SU-DHL-6 (cell line): Measurements from ENCODE around the gene C1GALT1.

Experiments
- H2AFZ ChIP-seq: fragments of 200-600 bp; sonication (generic); 2 replicates; pipeline ENCODE4 v1.6.1; 2014; ENCODE audit warnings: low read depth, mild to moderate bottlenecking, moderate library complexity, mixed read lengths, antibody characterized with exemption, low read length; ENCODE audit not compliant: severe bottlenecking
- H3F3A ChIP-seq: fragments of 200-600 bp; shearing (Covaris generic); 2 replicates; pipeline ENCODE4 v1.6.0; 2016; ENCODE audit warnings: antibody characterized with exemption, mild to moderate bottlenecking; ENCODE audit not compliant: insufficient read depth
- H3K27ac ChIP-seq: fragments of 200-600 bp; sonication (generic); 2 replicates; pipeline ENCODE4 v1.5.1; 2016; ENCODE audit warnings: low read depth, mild to moderate bottlenecking, low read length, moderate library complexity, mixed read lengths
- H3K27me3 ChIP-seq: fragments of 200-600 bp; sonication (generic), shearing (Covaris generic); 2 replicates; pipeline ENCODE4 v1.6.0; 2014; ENCODE audit warnings: mild to moderate bottlenecking, low read length
- H3K36me3 ChIP-seq: fragments of 200-600 bp; sonication (generic); 2 replicates; pipeline ENCODE4 v1.6.1; 2014; ENCODE audit warnings: mild to moderate bottlenecking, low read length, mixed read lengths
- H3K4me2 ChIP-seq: fragments of 300-600, 200-600 bp; shearing (Covaris generic), sonication (generic); 2 replicates; pipeline ENCODE4 v1.6.0; 2014; ENCODE audit warnings: low read length, low read depth, mild to moderate bottlenecking; ENCODE audit not compliant: poor library complexity, severe bottlenecking
- H3K4me3 ChIP-seq: fragments of 200-600 bp; sonication (generic); 2 replicates; pipeline ENCODE4 v1.5.1; 2014; ENCODE audit warnings: antibody characterized with exemption, low read length, mild to moderate bottlenecking, mixed read lengths; ENCODE audit not compliant: insufficient read depth, poor library complexity, severe bottlenecking
- H3K79me2 ChIP-seq: fragments of 200-600 bp; sonication (generic); 2 replicates; pipeline ENCODE4 v1.6.1; 2014; ENCODE audit warnings: mild to moderate bottlenecking, low read length, moderate library complexity; ENCODE audit not compliant: insufficient read depth
- H3K9ac ChIP-seq: fragments of 200-600 bp; sonication (generic); 2 replicates; pipeline ENCODE4 v1.7.0; 2014; ENCODE audit warnings: mild to moderate bottlenecking, low read length
- H3K9me2 ChIP-seq: fragments of 200-600 bp; sonication (generic); replicated peaks from 2 replicates; pipeline ENCODE4 v1.6.1; 2014; ENCODE audit warnings: low read length; ENCODE audit not compliant: insufficient read depth
- H3K9me3 ChIP-seq: fragments of 200-600 bp; sonication (generic); 2 replicates; pipeline ENCODE4 v1.6.1; 2014; ENCODE audit warnings: low read length, mixed read lengths; ENCODE audit not compliant: insufficient read depth
- H4K20me1 ChIP-seq: fragments of 200-600 bp; sonication (generic); 2 replicates; pipeline ENCODE4 v1.6.1; 2014; ENCODE audit warnings: low read depth, mild to moderate bottlenecking, antibody characterized with exemption, low read length, moderate library complexity, mixed read lengths
- CTCF ChIP-seq: fragments of 200-600 bp; sonication (generic); IDR thresholded peaks from one replicate; pipeline ENCODE4 v1.5.1; 2017; ENCODE audit warnings: antibody characterized with exemption, mild to moderate bottlenecking, low read length, moderate library complexity; ENCODE audit not compliant: insufficient read depth, poor library complexity, severe bottlenecking
- EZH2phosphoT487 ChIP-seq: fragments of 200-600 bp; sonication (generic), shearing (Covaris generic); conservative IDR thresholded peaks from 2 replicates; pipeline ENCODE4 v1.6.1; 2018; ENCODE audit warnings: mild to moderate bottlenecking, antibody characterized with exemption, low read length, moderate library complexity, mixed read lengths

Gene C1GALT1

GRCh38 chr7:7214398-7215347 lies 32.3 kb downstream of the C1GALT1 start:
- no peak for TF ChIP-seq CTCF
- TF ChIP-seq EZH2phosphoT487, result no peak
- no peak overlapping the region for H3K4me2 ChIP-seq

GRCh38 chr7:7216279-7216678 lies 33.9 kb downstream of the C1GALT1 start:
- Histone ChIP-seq H3K27ac (no peak overlapping the region), H3K9me2 (no peaks in the 10 kb centered on the region), H3K9me3 (no peaks in the 10 kb centered on the region), H3K36me3 (peaks cover 25% of the 10 kb centered on the region; the same call in 1 of the 2 replicates), H3K9ac (no peak overlapping the region), H3K79me2 (peaks cover 89% of the 10 kb centered on the region), H3K4me3 (no peak overlapping the region), H3K4me2 (no peak overlapping the region), H2AFZ (no peak overlapping the region), H3K27me3 (no peaks in the 10 kb centered on the region), H3F3A (0 out of 2 replicates have a peak, but pooled peaks cover 10% of the 10 kb centered on the region), H4K20me1 (no peaks in the 10 kb centered on the region; the same call in 1 of the 2 replicates)
- no peak for TF ChIP-seq EZH2phosphoT487
- no peak for TF ChIP-seq CTCF

More at GRCh38 chr7:7214398-7215347, 32.3 kb downstream of the C1GALT1 start:
- Histone ChIP-seq H2AFZ (no peak overlapping the region), H3K79me2 (peaks cover 89% of the 10 kb centered on the region), H3F3A (0 out of 2 replicates have a peak, but pooled peaks cover 5% of the 10 kb centered on the region), H3K9me2 (no peaks in the 10 kb centered on the region), H3K9me3 (no peaks in the 10 kb centered on the region), H3K36me3 (peaks cover 16% of the 10 kb centered on the region; the same call in 1 of the 2 replicates), H3K9ac (no peak overlapping the region), H3K27ac (no peak overlapping the region), H3K4me3 (no peak overlapping the region), H3K27me3 (no peaks in the 10 kb centered on the region), H4K20me1 (no peaks in the 10 kb centered on the region; the same call in 1 of the 2 replicates)

- TF ChIP-seq CTCF, result no peak
- no peak for TF ChIP-seq EZH2phosphoT487
- Histone ChIP-seq H3F3A (0 out of 2 replicates have a peak, but pooled peaks cover 10% of the 10 kb centered on the region), H3K9me2 (no peaks in the 10 kb centered on the region), H3K36me3 (peaks cover 40% of the 10 kb centered on the region; the same call in 1 of the 2 replicates), H3K79me2 (peaks cover 89% of the 10 kb centered on the region), H3K27me3 (no peaks in the 10 kb centered on the region), H3K4me2 (no peak overlapping the region), H3K27ac (no peak overlapping the region), H3K9ac (no peak overlapping the region), H3K9me3 (no peaks in the 10 kb centered on the region), H3K4me3 (no peak overlapping the region), H4K20me1 (no peaks in the 10 kb centered on the region; the same call in 1 of the 2 replicates), H2AFZ (no peak overlapping the region)
Measured at GRCh38 chr7:7219216-7219615, 36.9 kb downstream of the C1GALT1 start.
